ENCODE data around the gene NOBOX. TPM values are rescaled to one million over a fixed set of nuclear protein-coding genes. Genes with fewer than 3 reads are reported as not detected.
"Not testable (repeated sequence)": the region's sequence is repeated elsewhere in the genome, so short reads cannot be mapped to it uniquely, and the experiment has no call there.

Gene NOBOX
- total and polyA plus RNA-seq, 10 of the 15 experiments (the other 5 are each of a cell fraction or from before 2014, with no cell fraction given): not detected

DNA sequence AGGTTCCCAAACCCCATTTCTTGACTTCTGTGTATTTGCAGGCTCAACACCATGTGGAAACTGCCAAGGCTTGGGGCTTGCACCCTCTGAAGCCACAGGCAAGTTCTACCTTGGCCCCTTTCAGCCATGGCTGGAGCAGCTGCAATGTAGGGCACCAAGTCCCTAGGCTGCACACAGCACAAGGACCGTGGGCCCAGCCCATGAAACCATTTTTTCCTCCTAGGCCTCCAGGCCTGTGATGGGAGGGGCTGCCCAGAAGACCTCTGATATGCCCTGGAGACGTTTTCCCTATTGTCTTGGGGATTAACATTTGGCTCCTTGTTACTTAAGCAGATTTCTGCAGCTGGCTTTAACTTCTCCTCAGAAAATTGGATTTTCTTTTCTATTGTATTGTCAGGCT, 24.0 kb upstream of the NOBOX start:
- BruUV-seq (replicated peaks); SMC1A ChIA-PET (ENCODE audit: uncharacterized antibody, unreplicated experiment); H3K4me3 ChIP-seq; CTCF ChIA-PET; in situ Hi-C loops (cut with MboI); H3K4me1 ChIP-seq (ENCODE audit: control insufficient read depth, insufficient read depth, low read length); H3K9ac ChIP-seq (ENCODE audit: control insufficient read depth, insufficient read depth, low read length); ATAC-seq; DNase-seq (ENCODE audit: low read depth, low spot score); H3K27ac ChIP-seq (ENCODE audit: control insufficient read depth, insufficient read depth); RAD21 ChIA-PET (ENCODE audit: unreplicated experiment); H2AFZ ChIP-seq (ENCODE audit: control insufficient read depth, low read depth, low read length); POLR2A ChIA-PET; FAIRE-seq; H3K4me2 ChIP-seq (ENCODE audit: control insufficient read depth, insufficient read depth); intact Hi-C loops (cut with micrococcal nuclease; ENCODE audit: unreplicated experiment); H3K9me3 ChIP-seq (replicated peaks; ENCODE audit: control insufficient read depth, insufficient read depth, low read length); H4K20me1 ChIP-seq (ENCODE audit: control insufficient read depth, insufficient read depth); H3K27me3 ChIP-seq (replicated peaks in 1 of 2; ENCODE audit: control insufficient read depth in 2 of 2, insufficient read depth in 2 of 2, low read length in 1 of 2); H3K36me3 ChIP-seq (ENCODE audit: control insufficient read depth in 2 of 2, insufficient read depth in 2 of 2, low read length in 1 of 2); H3K79me2 ChIP-seq (ENCODE audit: control insufficient read depth, insufficient read depth, low read length): not testable (repeated sequence)
- WGBS (ENCODE audit: insufficient coverage, insufficient replicate concordance, low lambda C conversion rate, missing lambda C conversion rate): 0% methylated on average over 2 of the region's 2 CpGs

DNA sequence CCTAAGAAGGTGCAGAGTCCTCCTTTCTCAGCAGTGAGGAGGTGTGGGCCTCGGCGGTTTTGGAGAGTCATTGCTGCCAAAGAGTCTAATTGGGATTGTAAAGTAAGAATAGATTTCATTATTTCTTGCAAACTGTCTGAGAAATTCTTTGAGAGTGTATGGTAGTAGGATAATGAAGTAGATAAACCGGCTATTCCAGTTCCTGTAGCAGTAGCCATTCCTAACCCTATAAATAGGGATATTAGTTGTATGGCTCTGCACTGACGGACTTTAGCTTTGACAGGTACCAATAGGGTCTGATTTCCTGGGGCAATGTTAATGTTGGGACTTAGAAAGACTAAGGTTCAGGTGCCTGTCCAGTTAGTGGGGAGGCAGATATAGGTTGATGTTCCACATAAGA, 15.4 kb upstream of the NOBOX start:
- SMC1A ChIA-PET (ENCODE audit: uncharacterized antibody, unreplicated experiment); RAD21 ChIA-PET (ENCODE audit: unreplicated experiment); H3K4me1 ChIP-seq (ENCODE audit: control insufficient read depth, insufficient read depth, low read length); H3K27ac ChIP-seq (ENCODE audit: control insufficient read depth, insufficient read depth); in situ Hi-C loops (cut with MboI); H3K36me3 ChIP-seq (ENCODE audit: control insufficient read depth in 2 of 2, insufficient read depth in 2 of 2, low read length in 1 of 2); ATAC-seq; CTCF ChIA-PET; H4K20me1 ChIP-seq (ENCODE audit: control insufficient read depth, insufficient read depth); POLR2A ChIA-PET; BruUV-seq (replicated peaks); H3K4me2 ChIP-seq (ENCODE audit: control insufficient read depth, insufficient read depth); H3K27me3 ChIP-seq (replicated peaks in 1 of 2; ENCODE audit: control insufficient read depth in 2 of 2, insufficient read depth in 2 of 2, low read length in 1 of 2); H2AFZ ChIP-seq (ENCODE audit: control insufficient read depth, low read depth, low read length); H3K9me3 ChIP-seq (replicated peaks; ENCODE audit: control insufficient read depth, insufficient read depth, low read length); intact Hi-C loops (cut with micrococcal nuclease; ENCODE audit: unreplicated experiment); FAIRE-seq; H3K4me3 ChIP-seq; H3K9ac ChIP-seq (ENCODE audit: control insufficient read depth, insufficient read depth, low read length); DNase-seq (ENCODE audit: low read depth, low spot score); H3K79me2 ChIP-seq (ENCODE audit: control insufficient read depth, insufficient read depth, low read length): not testable (repeated sequence)
- WGBS (ENCODE audit: insufficient coverage, insufficient replicate concordance, low lambda C conversion rate, missing lambda C conversion rate): 46% methylated on average over 4 of the region's 4 CpGs

DNA sequence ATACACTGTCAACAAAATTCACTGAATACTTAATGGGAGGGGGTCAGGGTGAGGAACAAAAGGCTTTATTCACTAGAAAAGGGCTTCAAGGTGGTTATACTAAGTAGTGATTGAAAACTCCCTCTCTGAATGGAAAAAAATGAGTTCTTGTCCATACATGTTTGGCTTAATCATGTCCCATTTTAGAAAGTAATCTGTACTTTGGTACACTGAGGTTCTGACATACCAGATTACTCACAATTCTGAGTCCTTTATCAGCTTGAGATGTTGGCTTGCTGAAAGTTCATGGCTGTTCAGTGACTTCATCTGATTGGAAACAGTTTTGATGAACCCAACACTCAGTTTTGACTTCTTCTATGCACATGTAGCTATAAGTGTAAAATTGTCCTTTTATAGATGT, 12.8 kb upstream of the NOBOX start:
- H2AFZ ChIP-seq (ENCODE audit: control insufficient read depth, low read depth, low read length): no peak overlapping the region
- DNase-seq (ENCODE audit: low read depth, low spot score) (no peak), ATAC-seq (no peak), FAIRE-seq (no peak)
- H3K27me3 ChIP-seq (replicated peaks in 1 of 2; ENCODE audit: control insufficient read depth in 2 of 2, insufficient read depth in 2 of 2, low read length in 1 of 2): no peaks in the 10 kb centered on the region
- no peak overlapping the region for H3K27ac ChIP-seq (ENCODE audit: control insufficient read depth, insufficient read depth)
- intact Hi-C loops (cut with micrococcal nuclease; ENCODE audit: unreplicated experiment): no loop called here
- in situ Hi-C loops (cut with MboI): no loop called here
- ChIA-PET SMC1A (ENCODE audit: uncharacterized antibody, unreplicated experiment) (no interaction called here), CTCF (no interaction called here), RAD21 (ENCODE audit: unreplicated experiment) (no interaction called here), POLR2A (no interaction called here)
- H3K79me2 ChIP-seq (ENCODE audit: control insufficient read depth, insufficient read depth, low read length): no peaks in the 10 kb centered on the region
- H3K4me3 ChIP-seq: no peak overlapping the region
- H3K4me2 ChIP-seq (ENCODE audit: control insufficient read depth, insufficient read depth): no peak overlapping the region
- no peaks in the 10 kb centered on the region for H3K9me3 ChIP-seq (replicated peaks; ENCODE audit: control insufficient read depth, insufficient read depth, low read length)
- no peak overlapping the region for H3K9ac ChIP-seq (ENCODE audit: control insufficient read depth, insufficient read depth, low read length)
- H3K36me3 ChIP-seq (ENCODE audit: control insufficient read depth in 2 of 2, insufficient read depth in 2 of 2, low read length in 1 of 2): no peaks in the 10 kb centered on the region
- no peaks in the 10 kb centered on the region for H3K4me1 ChIP-seq (ENCODE audit: control insufficient read depth, insufficient read depth, low read length)
- BruUV-seq (replicated peaks): no TSS peak
- H4K20me1 ChIP-seq (ENCODE audit: control insufficient read depth, insufficient read depth): no peaks in the 10 kb centered on the region
- no peak for TF ChIP-seq HCFC1 (IDR thresholded peaks at IDR 0.05; ENCODE audit: low read length)
- TF ChIP-seq, protein P1, sequence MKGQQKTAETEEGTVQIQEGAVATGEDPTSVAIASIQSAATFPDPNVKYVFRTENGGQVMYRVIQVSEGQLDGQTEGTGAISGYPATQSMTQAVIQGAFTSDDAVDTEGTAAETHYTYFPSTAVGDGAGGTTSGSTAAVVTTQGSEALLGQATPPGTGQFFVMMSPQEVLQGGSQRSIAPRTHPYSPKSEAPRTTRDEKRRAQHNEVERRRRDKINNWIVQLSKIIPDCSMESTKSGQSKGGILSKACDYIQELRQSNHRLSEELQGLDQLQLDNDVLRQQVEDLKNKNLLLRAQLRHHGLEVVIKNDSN (IDR thresholded peaks at IDR 0.05; ENCODE audit: borderline replicate concordance, extremely low read length, insufficient read depth, low read depth, low read length): no peak
- no peak for TF ChIP-seq ZNF207 (IDR thresholded peaks at IDR 0.05; ENCODE audit: borderline replicate concordance)
- no peak for TF ChIP-seq FOS (IDR thresholded peaks at IDR 0.05; ENCODE audit: borderline replicate concordance, extremely low read depth, insufficient read length)
- TF ChIP-seq POLR2AphosphoS2 (IDR thresholded peaks at IDR 0.05; ENCODE audit: low read depth, low read length): no peak
- no peak for TF ChIP-seq CBX5 (IDR thresholded peaks at IDR 0.05; ENCODE audit: low read depth)
- TF ChIP-seq, protein P2, sequence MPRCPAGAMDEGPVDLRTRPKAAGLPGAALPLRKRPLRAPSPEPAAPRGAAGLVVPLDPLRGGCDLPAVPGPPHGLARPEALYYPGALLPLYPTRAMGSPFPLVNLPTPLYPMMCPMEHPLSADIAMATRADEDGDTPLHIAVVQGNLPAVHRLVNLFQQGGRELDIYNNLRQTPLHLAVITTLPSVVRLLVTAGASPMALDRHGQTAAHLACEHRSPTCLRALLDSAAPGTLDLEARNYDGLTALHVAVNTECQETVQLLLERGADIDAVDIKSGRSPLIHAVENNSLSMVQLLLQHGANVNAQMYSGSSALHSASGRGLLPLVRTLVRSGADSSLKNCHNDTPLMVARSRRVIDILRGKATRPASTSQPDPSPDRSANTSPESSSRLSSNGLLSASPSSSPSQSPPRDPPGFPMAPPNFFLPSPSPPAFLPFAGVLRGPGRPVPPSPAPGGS (IDR thresholded peaks at IDR 0.05; ENCODE audit: borderline replicate concordance, insufficient read depth, low read depth, low read length, poor library complexity, severe bottlenecking): no peak
- no peak for TF ChIP-seq BRCA1 (IDR thresholded peaks at IDR 0.05; ENCODE audit: low read depth, low read length)

All from GM12878 (cell line).